ENCODE results near the gene CABLES1. TPM values are rescaled to one million over a fixed set of nuclear protein-coding genes. Genes with fewer than 3 reads are reported as not detected.
A peak's percentile ranks its signal among the peaks of the same experiment; 100 is the strongest.

Gene CABLES1
- total RNA-seq, 1 experiment from 2014 or later, result 29.5 TPM

DNA sequence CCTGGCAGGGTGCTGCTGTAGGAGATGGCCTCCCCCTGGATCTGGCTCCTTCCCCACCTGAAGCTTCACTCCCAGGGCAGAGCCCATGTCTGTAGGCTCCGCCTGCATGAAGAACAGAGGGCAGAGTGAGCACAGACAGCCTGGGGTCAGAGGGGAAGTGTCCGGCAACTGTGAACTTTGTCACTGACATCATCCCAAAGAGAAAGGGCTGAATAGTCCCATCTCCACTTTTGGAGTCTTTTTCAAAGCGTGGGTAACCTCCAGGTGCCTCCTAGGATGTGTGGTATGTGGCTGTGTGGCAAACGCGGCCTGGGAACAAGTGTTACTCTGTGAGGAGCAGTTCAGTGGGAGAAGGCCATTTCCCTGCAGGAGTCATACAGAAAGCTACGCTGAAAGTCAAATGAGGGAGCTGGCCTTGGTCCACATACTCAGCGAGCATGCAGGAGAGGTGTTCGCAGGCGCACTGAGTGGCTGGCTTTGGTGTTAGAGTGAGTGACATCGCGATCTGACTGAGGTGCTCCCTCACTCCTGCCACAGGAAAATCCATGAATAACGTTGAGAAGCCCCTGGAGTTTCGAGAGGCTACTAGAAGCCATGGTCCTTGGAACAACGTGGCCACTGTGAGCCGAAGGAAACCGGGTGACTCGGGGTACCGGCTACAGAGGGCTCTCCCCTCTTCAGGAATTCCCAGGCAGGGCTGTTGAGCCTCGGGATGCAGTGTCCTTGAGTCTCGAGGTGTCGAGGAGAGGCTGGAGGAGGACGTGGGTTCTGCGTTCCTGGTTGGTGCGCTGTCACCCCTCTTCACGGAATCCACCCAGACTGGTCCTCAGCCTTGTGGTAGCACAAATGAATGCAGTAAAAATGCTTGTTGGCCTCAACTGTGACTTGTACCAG is 54.7 kb downstream of the CABLES1 start:
- DNase-seq, result no peak
- Mint-ChIP-seq H3K36me3 (ENCODE audit: insufficient read depth, unreplicated experiment) (peaks cover 10% of the 10 kb centered on the region), H3K27me3 (ENCODE audit: insufficient read depth, unreplicated experiment) (no peaks in the 10 kb centered on the region), H3K9me3 (ENCODE audit: unreplicated experiment) (no peaks in the 10 kb centered on the region), H3K4me1 (ENCODE audit: low read depth, unreplicated experiment) (no peaks in the 10 kb centered on the region), H3K4me3 (ENCODE audit: unreplicated experiment) (no peak overlapping the region), H3K27ac (ENCODE audit: unreplicated experiment) (peak overlapping the region; percentile 53)
- ChIA-PET POLR2A (no interaction called here), CTCF (no interaction called here)
- BruUV-seq (replicated peaks), result no TSS peak
- Histone ChIP-seq H3K36me3 (ENCODE audit: control insufficient read depth, insufficient read depth, low read length) (peaks cover 4% of the 10 kb centered on the region), H3K4me3 (ENCODE audit: low read depth, low read length) (no peak overlapping the region), H3K27me3 (replicated peaks; ENCODE audit: control insufficient read depth, insufficient read depth, low read length) (no peaks in the 10 kb centered on the region), H3K9me3 (no peaks in the 10 kb centered on the region), H3K4me1 (peaks cover 10% of the 10 kb centered on the region; the same call in 1 of the 2 replicates)
- TF ChIP-seq, protein P1, sequence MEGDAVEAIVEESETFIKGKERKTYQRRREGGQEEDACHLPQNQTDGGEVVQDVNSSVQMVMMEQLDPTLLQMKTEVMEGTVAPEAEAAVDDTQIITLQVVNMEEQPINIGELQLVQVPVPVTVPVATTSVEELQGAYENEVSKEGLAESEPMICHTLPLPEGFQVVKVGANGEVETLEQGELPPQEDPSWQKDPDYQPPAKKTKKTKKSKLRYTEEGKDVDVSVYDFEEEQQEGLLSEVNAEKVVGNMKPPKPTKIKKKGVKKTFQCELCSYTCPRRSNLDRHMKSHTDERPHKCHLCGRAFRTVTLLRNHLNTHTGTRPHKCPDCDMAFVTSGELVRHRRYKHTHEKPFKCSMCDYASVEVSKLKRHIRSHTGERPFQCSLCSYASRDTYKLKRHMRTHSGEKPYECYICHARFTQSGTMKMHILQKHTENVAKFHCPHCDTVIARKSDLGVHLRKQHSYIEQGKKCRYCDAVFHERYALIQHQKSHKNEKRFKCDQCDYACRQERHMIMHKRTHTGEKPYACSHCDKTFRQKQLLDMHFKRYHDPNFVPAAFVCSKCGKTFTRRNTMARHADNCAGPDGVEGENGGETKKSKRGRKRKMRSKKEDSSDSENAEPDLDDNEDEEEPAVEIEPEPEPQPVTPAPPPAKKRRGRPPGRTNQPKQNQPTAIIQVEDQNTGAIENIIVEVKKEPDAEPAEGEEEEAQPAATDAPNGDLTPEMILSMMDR (IDR thresholded peaks at IDR 0.05; ENCODE audit: insufficient read depth in 1 of 2, low read depth in 1 of 2, low read length in 1 of 2, severe bottlenecking in 1 of 2, unreplicated experiment in 1 of 2), result no peak
- intact Hi-C loops (cut with micrococcal nuclease; ENCODE audit: unreplicated experiment), result no loop called here

DNA sequence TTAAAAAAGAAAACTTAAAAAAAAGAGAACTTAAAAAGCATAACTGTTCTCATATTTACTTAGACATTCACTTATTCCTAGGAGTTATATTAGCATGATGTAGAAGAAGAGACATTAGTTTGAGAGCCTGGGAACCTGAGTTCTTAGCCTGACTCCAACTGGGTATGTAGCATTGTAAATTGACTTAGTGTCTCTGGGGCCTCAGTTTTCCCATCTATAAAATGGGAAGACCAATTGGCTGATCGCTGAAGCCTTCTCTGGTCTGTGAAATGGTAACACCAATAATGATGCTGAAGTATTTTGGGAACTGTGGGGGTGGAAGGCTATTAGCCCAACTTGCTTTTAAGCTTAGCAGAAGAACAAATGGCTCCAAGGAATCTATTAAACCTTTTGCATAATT is 55.9 kb downstream of the CABLES1 start:
- POLR2A ChIA-PET, result no interaction called here
- H3K9me3 ChIP-seq, result no peaks in the 10 kb centered on the region
- DNase-seq, result no peak
- TF ChIP-seq, protein P1 (IDR thresholded peaks at IDR 0.05; ENCODE audit: insufficient read depth in 1 of 2, low read depth in 1 of 2, low read length in 1 of 2, severe bottlenecking in 1 of 2, unreplicated experiment in 1 of 2), result no peak
- H3K4me1 ChIP-seq, result peaks cover 10% of the 10 kb centered on the region; the same call in 1 of the 2 replicates
- Mint-ChIP-seq H3K4me1 (ENCODE audit: low read depth, unreplicated experiment) (peaks cover 7% of the 10 kb centered on the region), H3K36me3 (ENCODE audit: insufficient read depth, unreplicated experiment) (peaks cover 18% of the 10 kb centered on the region), H3K27ac (ENCODE audit: unreplicated experiment) (no peak overlapping the region), H3K9me3 (ENCODE audit: unreplicated experiment) (no peaks in the 10 kb centered on the region), H3K27me3 (ENCODE audit: insufficient read depth, unreplicated experiment) (no peaks in the 10 kb centered on the region), H3K4me3 (ENCODE audit: unreplicated experiment) (no peak overlapping the region)
- H3K36me3 ChIP-seq (ENCODE audit: control insufficient read depth, insufficient read depth, low read length), result peaks cover 4% of the 10 kb centered on the region
- no peak overlapping the region for H3K4me3 ChIP-seq (ENCODE audit: low read depth, low read length)
- BruUV-seq (replicated peaks), result no TSS peak
- H3K27me3 ChIP-seq (replicated peaks; ENCODE audit: control insufficient read depth, insufficient read depth, low read length), result no peaks in the 10 kb centered on the region
- CTCF ChIA-PET, result no interaction called here
- intact Hi-C loops (cut with micrococcal nuclease; ENCODE audit: unreplicated experiment), result no loop called here

DNA sequence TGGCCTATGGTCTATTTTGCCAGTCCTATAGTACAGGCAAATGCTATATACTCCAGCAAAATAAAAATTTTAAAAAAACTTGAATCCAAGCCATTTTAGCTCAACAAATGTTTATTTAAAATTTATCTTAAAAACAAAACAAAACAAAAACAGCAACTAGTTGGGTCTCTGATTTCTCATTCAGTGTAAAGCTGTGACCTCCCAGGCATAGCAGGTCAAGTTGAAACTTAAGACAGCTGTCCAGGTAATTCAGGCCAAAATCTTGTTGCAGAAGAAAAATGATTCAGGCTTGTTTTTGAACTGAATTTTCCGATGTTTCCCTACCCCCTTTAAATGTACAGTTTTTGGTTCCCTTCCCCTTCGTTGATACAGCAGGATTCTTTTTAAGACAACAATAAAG is 58.5 kb downstream of the CABLES1 start:
- H3K9me3 ChIP-seq, result no peaks in the 10 kb centered on the region
- DNase-seq, result no peak
- intact Hi-C loops (cut with micrococcal nuclease; ENCODE audit: unreplicated experiment), result no loop called here
- ChIA-PET CTCF (no interaction called here), POLR2A (no interaction called here)
- H3K4me1 ChIP-seq, result peaks cover 16% of the 10 kb centered on the region; the same call in 1 of the 2 replicates
- peaks cover 7% of the 10 kb centered on the region for H3K4me1 Mint-ChIP-seq (ENCODE audit: low read depth, unreplicated experiment)
- no TSS peak for BruUV-seq (replicated peaks)
- TF ChIP-seq, protein P1 (IDR thresholded peaks at IDR 0.05; ENCODE audit: insufficient read depth in 1 of 2, low read depth in 1 of 2, low read length in 1 of 2, severe bottlenecking in 1 of 2, unreplicated experiment in 1 of 2), result no peak
- H3K4me3 ChIP-seq (ENCODE audit: low read depth, low read length), result no peak overlapping the region
- H3K4me3 Mint-ChIP-seq (ENCODE audit: unreplicated experiment), result no peak overlapping the region
- no peak overlapping the region for H3K27ac Mint-ChIP-seq (ENCODE audit: unreplicated experiment)
- H3K36me3 ChIP-seq (ENCODE audit: control insufficient read depth, insufficient read depth, low read length), result peaks cover 4% of the 10 kb centered on the region
- no peaks in the 10 kb centered on the region for H3K9me3 Mint-ChIP-seq (ENCODE audit: unreplicated experiment)
- peaks cover 35% of the 10 kb centered on the region for H3K36me3 Mint-ChIP-seq (ENCODE audit: insufficient read depth, unreplicated experiment)
- no peaks in the 10 kb centered on the region for H3K27me3 Mint-ChIP-seq (ENCODE audit: insufficient read depth, unreplicated experiment)
- no peaks in the 10 kb centered on the region for H3K27me3 ChIP-seq (replicated peaks; ENCODE audit: control insufficient read depth, insufficient read depth, low read length)
